Measurements from ENCODE around the gene ZFP1. TPM values are rescaled to one million over a fixed set of nuclear protein-coding genes. Genes with fewer than 3 reads are reported as not detected.

ZFP1 gene
- total and polyA plus RNA-seq, 10 donors, result 3.1 to 11.4 (median 8.5) TPM

GRCh38 chr16:75193730-75194444 is 45.6 kb downstream of the ZFP1 start:
- Histone ChIP-seq H3K27me3 (replicated peaks in 1 of 7) (peaks cover 0 to 48% (median 8%) of the 10 kb centered on the region in 7 donors), H3K4me1 (peaks cover 0 to 8% (median 0%) of the 10 kb centered on the region in 6 donors), H3K9me3 (no peaks in the 10 kb centered on the region), H3K4me3 (no peak overlapping the region), H3K27ac (no peak overlapping the region), H3K36me3 (no peaks in the 10 kb centered on the region)
- 82 to 90% (median 88%) methylated on average over 10 of the region's 10 CpGs for WGBS, 5 donors
- DNase-seq, result no peak
- intact Hi-C loops (cut with DNase I; ENCODE audit: low total_unique reads), result no loop called here
- TF ChIP-seq CTCF (IDR thresholded peaks at IDR 0.05 in 8 of 11, conservative IDR thresholded peaks at IDR 0.05 in 3 of 11) (no peak), POLR2A (IDR thresholded peaks at IDR 0.05) (no peak)

GRCh38 chr16:75195811-75196790 is 47.8 kb downstream of the ZFP1 start:
- no peak overlapping the region for H3K4me3 ChIP-seq
- 80 to 86% (median 84%) methylated on average over 24 of the region's 24 CpGs for WGBS, 5 donors
- DNase-seq, result peak; percentile 51
- H3K27me3 ChIP-seq (replicated peaks in 1 of 7), result peaks cover 0 to 56% (median 8%) of the 10 kb centered on the region in 7 donors
- H3K9me3 ChIP-seq, result no peaks in the 10 kb centered on the region
- no peak for TF ChIP-seq POLR2A (IDR thresholded peaks at IDR 0.05)
- TF ChIP-seq POLR2AphosphoS5 (IDR thresholded peaks at IDR 0.05), result no peak
- TF ChIP-seq CTCF (IDR thresholded peaks at IDR 0.05 in 8 of 11, conservative IDR thresholded peaks at IDR 0.05 in 3 of 11), result no peak
- H3K4me1 ChIP-seq, result peaks cover 3 to 21% (median 6%) of the 10 kb centered on the region in 6 donors
- no peaks in the 10 kb centered on the region for H3K36me3 ChIP-seq
- H3K27ac ChIP-seq, result no peak overlapping the region
- intact Hi-C loops (cut with DNase I; ENCODE audit: low total_unique reads), result loop anchor here (5.0 kb wide), 1 partner anchor 206 kb away; no protein-coding TSS in a partner anchor

GRCh38 chr16:75196836-75197235 is 48.5 kb downstream of the ZFP1 start:
- intact Hi-C loops (cut with DNase I; ENCODE audit: low total_unique reads), result loop anchor here (5.0 kb wide), 1 partner anchor 205 kb away; no protein-coding TSS in a partner anchor
- H3K27me3 ChIP-seq (replicated peaks in 1 of 7), result peaks cover 0 to 53% (median 8%) of the 10 kb centered on the region in 7 donors
- TF ChIP-seq POLR2A (IDR thresholded peaks at IDR 0.05) (no peak), POLR2AphosphoS5 (IDR thresholded peaks at IDR 0.05) (no peak), CTCF (IDR thresholded peaks at IDR 0.05 in 8 of 11, conservative IDR thresholded peaks at IDR 0.05 in 3 of 11) (no peak)
- DNase-seq, result peak; percentile 42
- H3K4me1 ChIP-seq, result peaks cover 3 to 29% (median 6%) of the 10 kb centered on the region in 6 donors
- H3K36me3 ChIP-seq, result no peaks in the 10 kb centered on the region
- WGBS, 5 donors, result 78 to 88% (median 81%) methylated on average over 6 to 9 of the region's 9 CpGs
- no peaks in the 10 kb centered on the region for H3K9me3 ChIP-seq
- H3K27ac ChIP-seq, result no peak overlapping the region
- no peak overlapping the region for H3K4me3 ChIP-seq
